Activated naive CD8-positive, alpha-beta T cell treated with anti-CD3 and anti-CD28 coated beads, Interleukin-2, amount 50 U/mL, for 24 hours (primary cell): ENCODE measurements around the gene MS4A4E.
"Not testable (repeated sequence)": the region's sequence is repeated elsewhere in the genome, so short reads cannot be mapped to it uniquely, and the experiment has no call there.

ENCODE experiments used
- ATAC-seq: fragments of 150-1000 bp; cut with Tn5 transposase; one replicate; pipeline ENCODE4 v1.10.0; 2021
- DNase-seq: peaks from one replicate; pipeline ENCODE4 v3.0.0; 2021
- H3K27ac Mint-ChIP-seq: one replicate; pipeline ENCODE4 v1.8.0; 2021; ENCODE audit warnings: mild to moderate bottlenecking, mixed read lengths
- H3K27me3 Mint-ChIP-seq: one replicate; pipeline ENCODE4 v1.8.0; 2021; ENCODE audit warnings: mixed read lengths
- H3K36me3 Mint-ChIP-seq: one replicate; pipeline ENCODE4 v1.8.0; 2021; ENCODE audit warnings: low read depth, mixed read lengths
- H3K4me1 Mint-ChIP-seq: one replicate; pipeline ENCODE4 v1.8.0; 2021; ENCODE audit warnings: mixed read lengths
- H3K4me3 Mint-ChIP-seq: one replicate; pipeline ENCODE4 v1.8.0; 2021; ENCODE audit warnings: mild to moderate bottlenecking, moderate library complexity, mixed read lengths
- H3K9me3 Mint-ChIP-seq: one replicate; pipeline ENCODE4 v1.8.0; 2021; ENCODE audit warnings: mixed read lengths

MS4A4E gene

GRCh38 chr11:60175860-60176275, 67.1 kb downstream of the MS4A4E start:
- peak; percentile 93 for ATAC-seq
- peaks cover 3% of the 10 kb centered on the region for H3K36me3 Mint-ChIP-seq

GRCh38 chr11:60172011-60172410, 70.9 kb downstream of the MS4A4E start:
- Mint-ChIP-seq H3K36me3 (peaks cover 10% of the 10 kb centered on the region), H3K4me3 (no peak overlapping the region), H3K4me1 (peaks cover 31% of the 10 kb centered on the region), H3K27ac (no peak overlapping the region), H3K9me3 (peaks cover 23% of the 10 kb centered on the region), H3K27me3 (peaks cover 40% of the 10 kb centered on the region)
- DNase-seq, result no peak
- no peak for ATAC-seq

More at GRCh38 chr11:60175860-60176275, 67.1 kb downstream of the MS4A4E start:
- Mint-ChIP-seq H3K27me3 (peaks cover 38% of the 10 kb centered on the region), H3K4me1 (peaks cover 35% of the 10 kb centered on the region), H3K4me3 (peak overlapping the region; percentile 44), H3K9me3 (peaks cover 13% of the 10 kb centered on the region), H3K27ac (peak overlapping the region; percentile 77)
- DNase-seq, result peak; percentile 36

DNA sequence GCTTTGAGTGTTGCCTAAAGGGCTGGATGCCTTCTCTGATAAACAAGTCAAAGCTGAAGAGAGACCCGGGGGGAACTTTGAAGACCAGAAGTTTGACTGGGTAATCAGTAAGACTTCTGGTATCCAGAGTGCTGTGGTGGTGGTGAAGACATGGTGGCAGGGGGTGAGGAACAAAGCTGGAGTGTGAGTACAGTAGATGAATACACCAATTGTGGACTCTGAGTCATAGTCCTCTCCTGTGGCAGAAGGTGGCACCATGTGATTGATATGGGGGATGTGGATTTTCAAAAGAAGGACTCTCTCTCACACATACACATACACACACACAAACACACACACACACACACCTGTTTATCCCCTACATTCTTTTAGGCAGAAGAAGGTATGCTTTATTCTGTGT, 72.4 kb downstream of the MS4A4E start:
- Mint-ChIP-seq H3K36me3 (peaks cover 10% of the 10 kb centered on the region), H3K9me3 (peaks cover 23% of the 10 kb centered on the region), H3K4me3 (no peak overlapping the region), H3K4me1 (peaks cover 20% of the 10 kb centered on the region), H3K27me3 (peaks cover 42% of the 10 kb centered on the region), H3K27ac (no peak overlapping the region)
- DNase-seq, result no peak
- ATAC-seq, result no peak

DNA sequence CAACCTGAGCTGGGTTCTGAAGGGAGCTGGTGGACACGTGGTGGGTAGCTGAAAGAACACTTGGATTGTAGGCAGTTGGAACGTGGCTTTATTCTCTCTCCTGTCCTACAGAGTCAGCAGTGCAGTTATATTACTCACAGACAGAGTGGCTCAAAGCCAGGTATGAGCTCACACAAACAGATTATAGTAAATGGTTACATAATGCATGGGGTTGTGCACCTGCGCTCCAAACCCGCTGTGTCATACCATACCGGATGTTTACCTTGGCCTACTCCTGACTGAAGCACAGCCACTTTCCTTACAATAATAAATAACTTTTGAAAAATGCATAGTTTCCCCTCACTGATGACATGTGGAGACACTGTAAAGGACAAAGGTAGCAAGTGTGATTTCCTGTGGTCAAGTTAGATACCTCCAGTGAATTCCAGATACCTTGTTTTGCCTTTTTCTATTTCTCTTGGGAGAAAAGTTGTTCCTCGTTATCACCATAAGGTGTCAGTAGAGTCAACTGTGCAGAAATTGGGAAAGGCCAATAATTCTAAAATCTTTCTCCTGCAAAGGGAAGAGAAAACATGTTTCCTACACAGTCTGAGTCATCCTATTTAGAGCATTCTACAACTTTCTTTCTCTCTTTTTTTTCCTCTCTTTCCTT, 73.5 kb downstream of the MS4A4E start:
- DNase-seq (peak; percentile 10), ATAC-seq (no peak)
- Mint-ChIP-seq H3K4me1 (peaks cover 20% of the 10 kb centered on the region), H3K9me3 (peaks cover 20% of the 10 kb centered on the region), H3K27me3 (peaks cover 43% of the 10 kb centered on the region), H3K36me3 (peaks cover 14% of the 10 kb centered on the region), H3K4me3 (no peak overlapping the region), H3K27ac (no peak overlapping the region)

DNA sequence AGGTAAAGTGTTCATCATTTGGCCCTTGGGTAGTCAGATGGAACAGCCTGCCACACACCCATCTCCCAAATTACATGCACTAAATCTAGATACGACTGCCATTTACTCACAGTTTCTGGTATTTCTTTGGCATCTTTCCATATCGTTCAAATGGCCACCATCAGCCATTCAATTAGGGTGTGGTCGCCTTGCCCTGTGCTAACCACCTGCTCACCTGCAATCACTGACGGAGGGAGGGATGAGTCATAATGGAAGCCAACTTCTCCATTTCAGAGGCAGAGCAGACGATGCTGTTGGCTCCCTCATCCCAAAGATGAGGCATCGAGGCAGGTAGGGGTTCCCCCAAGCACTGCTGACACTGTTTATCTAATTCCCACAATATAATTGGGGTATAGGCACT, 74.6 kb downstream of the MS4A4E start:
- Mint-ChIP-seq H3K27ac (no peak overlapping the region), H3K27me3 (peaks cover 44% of the 10 kb centered on the region), H3K36me3 (peaks cover 14% of the 10 kb centered on the region), H3K9me3 (peaks cover 20% of the 10 kb centered on the region), H3K4me1 (peaks cover 14% of the 10 kb centered on the region), H3K4me3 (no peak overlapping the region)
- DNase-seq, result no peak
- ATAC-seq, result no peak

DNA sequence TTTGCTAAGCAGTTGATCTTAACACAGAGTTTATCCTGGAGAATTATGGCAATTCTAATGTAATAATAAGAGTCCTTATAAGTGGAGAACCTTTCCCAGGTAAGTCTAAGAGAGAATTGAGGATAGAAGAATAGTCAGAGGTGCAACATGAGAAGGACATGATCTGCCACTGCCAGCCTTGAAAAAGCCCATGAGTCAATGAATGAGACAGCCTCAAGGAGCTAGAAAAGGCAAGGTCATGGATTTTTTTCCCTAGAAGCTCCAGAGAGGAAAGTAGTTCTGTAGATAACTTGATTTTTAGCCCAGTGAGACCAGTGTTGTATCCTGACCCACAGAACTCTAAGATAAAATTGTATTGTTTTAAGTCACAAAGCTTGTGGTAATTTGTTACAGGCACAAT, 77.0 kb downstream of the MS4A4E start:
- Mint-ChIP-seq H3K27me3 (peaks cover 36% of the 10 kb centered on the region), H3K9me3 (peaks cover 15% of the 10 kb centered on the region), H3K27ac (no peak overlapping the region), H3K4me3 (no peak overlapping the region), H3K4me1 (peaks cover 13% of the 10 kb centered on the region), H3K36me3 (peaks cover 14% of the 10 kb centered on the region)
- ATAC-seq (no peak), DNase-seq (no peak)

- H3K4me3 Mint-ChIP-seq, result no peak overlapping the region
- peaks cover 13% of the 10 kb centered on the region for H3K9me3 Mint-ChIP-seq
- no peak overlapping the region for H3K27ac Mint-ChIP-seq
- DNase-seq, result no peak
- peaks cover 10% of the 10 kb centered on the region for H3K36me3 Mint-ChIP-seq
- ATAC-seq, result no peak
- H3K4me1 Mint-ChIP-seq, result peaks cover 13% of the 10 kb centered on the region
- peaks cover 32% of the 10 kb centered on the region for H3K27me3 Mint-ChIP-seq
These were observed 77.4 kb downstream of the MS4A4E start for GRCh38 chr11:60165538-60165937.

- H3K27ac Mint-ChIP-seq, result peak overlapping the region; percentile 75
- H3K4me1 Mint-ChIP-seq, result peaks cover 13% of the 10 kb centered on the region
- ATAC-seq, result peak; percentile 82
- H3K4me3 Mint-ChIP-seq, result no peak overlapping the region
- no peak for DNase-seq
- peaks cover 9% of the 10 kb centered on the region for H3K36me3 Mint-ChIP-seq
- peaks cover 13% of the 10 kb centered on the region for H3K9me3 Mint-ChIP-seq
- H3K27me3 Mint-ChIP-seq, result peaks cover 29% of the 10 kb centered on the region
These were observed 78.3 kb downstream of the MS4A4E start for GRCh38 chr11:60164550-60165075.

- no peak overlapping the region for H3K4me3 Mint-ChIP-seq
- H3K36me3 Mint-ChIP-seq, result peaks cover 6% of the 10 kb centered on the region
- H3K4me1 Mint-ChIP-seq, result peaks cover 13% of the 10 kb centered on the region
- peaks cover 17% of the 10 kb centered on the region for H3K27me3 Mint-ChIP-seq
- no peak for DNase-seq
- H3K9me3 Mint-ChIP-seq, result peaks cover 4% of the 10 kb centered on the region
- H3K27ac Mint-ChIP-seq, result no peak overlapping the region
- ATAC-seq, result no peak
These were observed 81.2 kb downstream of the MS4A4E start for GRCh38 chr11:60161766-60162165.

GRCh38 chr11:60161107-60161506, 81.8 kb downstream of the MS4A4E start:
- Mint-ChIP-seq H3K27me3 (peaks cover 15% of the 10 kb centered on the region), H3K27ac (no peak overlapping the region), H3K4me1 (peaks cover 13% of the 10 kb centered on the region), H3K4me3 (no peak overlapping the region), H3K9me3 (peaks cover 4% of the 10 kb centered on the region), H3K36me3 (peaks cover 6% of the 10 kb centered on the region)
- DNase-seq, result no peak
- ATAC-seq, result no peak

GRCh38 chr11:60159868-60160267, 83.1 kb downstream of the MS4A4E start:
- H3K36me3 Mint-ChIP-seq, result peaks cover 4% of the 10 kb centered on the region
- no peak overlapping the region for H3K27ac Mint-ChIP-seq
- ATAC-seq (no peak), DNase-seq (no peak)
- peaks cover 4% of the 10 kb centered on the region for H3K4me1 Mint-ChIP-seq
- H3K27me3 Mint-ChIP-seq, result peaks cover 12% of the 10 kb centered on the region
- peaks cover under 1% of the 10 kb centered on the region for H3K9me3 Mint-ChIP-seq
- H3K4me3 Mint-ChIP-seq, result no peak overlapping the region

GRCh38 chr11:60159284-60159683, 83.7 kb downstream of the MS4A4E start:
- Mint-ChIP-seq H3K27ac (no peak overlapping the region), H3K36me3 (no peaks in the 10 kb centered on the region), H3K27me3 (peaks cover 8% of the 10 kb centered on the region), H3K4me1 (no peaks in the 10 kb centered on the region), H3K9me3 (no peaks in the 10 kb centered on the region), H3K4me3 (no peak overlapping the region)
- DNase-seq (no peak), ATAC-seq (no peak)

GRCh38 chr11:60158636-60159035, 84.3 kb downstream of the MS4A4E start:
- DNase-seq, result no peak
- H3K36me3 Mint-ChIP-seq, result no peaks in the 10 kb centered on the region
- no peak overlapping the region for H3K4me3 Mint-ChIP-seq
- ATAC-seq, result no peak
- no peak overlapping the region for H3K27ac Mint-ChIP-seq
- H3K9me3 Mint-ChIP-seq, result no peaks in the 10 kb centered on the region
- H3K4me1 Mint-ChIP-seq, result no peaks in the 10 kb centered on the region
- H3K27me3 Mint-ChIP-seq, result peaks cover 5% of the 10 kb centered on the region

DNA sequence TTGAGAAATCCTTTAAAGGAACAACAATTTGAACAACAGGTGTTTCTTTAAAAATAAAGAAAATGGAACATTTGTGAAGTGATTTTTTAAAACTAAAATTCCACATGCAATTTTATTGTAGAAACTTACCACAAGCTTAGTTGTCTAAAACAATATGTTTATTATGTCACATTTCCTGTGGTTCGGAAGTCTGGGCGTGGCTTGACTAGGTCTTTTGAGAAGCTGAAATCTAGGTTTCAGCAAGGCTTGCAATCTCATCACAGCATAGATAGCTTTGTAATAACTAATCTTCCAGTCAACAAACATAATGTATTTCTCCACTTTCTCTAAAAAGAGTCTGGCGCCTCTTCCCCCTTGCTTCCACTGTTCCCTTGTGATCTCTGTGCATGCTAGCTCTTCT, 87.0 kb downstream of the MS4A4E start:
- no peak for DNase-seq
- no peak for ATAC-seq
- H3K27me3 Mint-ChIP-seq, result peaks cover 4% of the 10 kb centered on the region
- no peak overlapping the region for H3K27ac Mint-ChIP-seq
- no peak overlapping the region for H3K4me3 Mint-ChIP-seq
- no peaks in the 10 kb centered on the region for H3K36me3 Mint-ChIP-seq
- H3K9me3 Mint-ChIP-seq, result no peaks in the 10 kb centered on the region
- H3K4me1 Mint-ChIP-seq, result no peaks in the 10 kb centered on the region

DNA sequence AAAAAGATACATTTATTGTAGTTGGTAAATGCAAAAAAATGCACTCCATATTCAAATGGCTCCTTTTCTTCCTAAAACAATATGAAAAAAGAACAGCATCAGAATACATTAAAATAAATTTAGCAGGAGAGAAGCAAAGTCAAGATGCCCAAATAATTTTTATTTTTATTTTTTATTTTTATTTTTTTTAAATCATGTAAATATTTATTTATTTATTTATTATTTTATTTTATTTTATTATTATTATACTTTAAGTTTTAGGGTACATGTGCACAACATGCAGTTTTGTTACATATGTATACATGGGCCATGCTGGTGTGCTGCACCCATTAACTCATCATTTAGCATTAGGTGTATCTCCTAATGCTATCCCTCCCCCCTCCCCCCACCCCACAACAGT, 90.2 kb downstream of the MS4A4E start:
- not testable (repeated sequence) for H3K4me3 Mint-ChIP-seq, H3K4me1 Mint-ChIP-seq, H3K9me3 Mint-ChIP-seq, H3K36me3 Mint-ChIP-seq, H3K27me3 Mint-ChIP-seq, DNase-seq, ATAC-seq, H3K27ac Mint-ChIP-seq
